ENCODE data around the gene CCSER1. TPM values are rescaled to one million over a fixed set of nuclear protein-coding genes. Genes with fewer than 3 reads are reported as not detected.

The CCSER1 gene
- total RNA-seq, 1 donor, result 0.43 TPM

DNA sequence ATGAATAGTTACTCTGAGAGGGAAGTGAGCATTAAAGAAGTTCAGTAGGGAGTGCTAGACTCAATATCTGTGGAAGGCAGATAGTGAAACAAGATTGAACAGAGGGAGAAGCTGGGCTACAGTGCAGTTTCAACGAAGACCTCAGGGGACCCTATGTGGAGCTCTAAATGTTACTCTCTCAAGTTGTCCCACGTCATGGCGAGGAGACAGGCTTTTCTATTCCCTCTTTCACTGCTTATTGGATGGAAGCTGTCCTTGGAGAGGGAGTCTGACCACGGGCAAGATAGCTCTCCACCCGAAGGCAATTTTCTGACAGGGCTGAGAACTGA is 42.3 kb upstream of the CCSER1 start:
- no peak overlapping the region for H3K4me3 ChIP-seq (ENCODE audit: low read depth, low read length)
- TF ChIP-seq, protein P1, sequence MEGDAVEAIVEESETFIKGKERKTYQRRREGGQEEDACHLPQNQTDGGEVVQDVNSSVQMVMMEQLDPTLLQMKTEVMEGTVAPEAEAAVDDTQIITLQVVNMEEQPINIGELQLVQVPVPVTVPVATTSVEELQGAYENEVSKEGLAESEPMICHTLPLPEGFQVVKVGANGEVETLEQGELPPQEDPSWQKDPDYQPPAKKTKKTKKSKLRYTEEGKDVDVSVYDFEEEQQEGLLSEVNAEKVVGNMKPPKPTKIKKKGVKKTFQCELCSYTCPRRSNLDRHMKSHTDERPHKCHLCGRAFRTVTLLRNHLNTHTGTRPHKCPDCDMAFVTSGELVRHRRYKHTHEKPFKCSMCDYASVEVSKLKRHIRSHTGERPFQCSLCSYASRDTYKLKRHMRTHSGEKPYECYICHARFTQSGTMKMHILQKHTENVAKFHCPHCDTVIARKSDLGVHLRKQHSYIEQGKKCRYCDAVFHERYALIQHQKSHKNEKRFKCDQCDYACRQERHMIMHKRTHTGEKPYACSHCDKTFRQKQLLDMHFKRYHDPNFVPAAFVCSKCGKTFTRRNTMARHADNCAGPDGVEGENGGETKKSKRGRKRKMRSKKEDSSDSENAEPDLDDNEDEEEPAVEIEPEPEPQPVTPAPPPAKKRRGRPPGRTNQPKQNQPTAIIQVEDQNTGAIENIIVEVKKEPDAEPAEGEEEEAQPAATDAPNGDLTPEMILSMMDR (IDR thresholded peaks at IDR 0.05; ENCODE audit: insufficient read depth, low read depth, low read length), result no peak
- DNase-seq (ENCODE audit: low read depth), result no peak

DNA sequence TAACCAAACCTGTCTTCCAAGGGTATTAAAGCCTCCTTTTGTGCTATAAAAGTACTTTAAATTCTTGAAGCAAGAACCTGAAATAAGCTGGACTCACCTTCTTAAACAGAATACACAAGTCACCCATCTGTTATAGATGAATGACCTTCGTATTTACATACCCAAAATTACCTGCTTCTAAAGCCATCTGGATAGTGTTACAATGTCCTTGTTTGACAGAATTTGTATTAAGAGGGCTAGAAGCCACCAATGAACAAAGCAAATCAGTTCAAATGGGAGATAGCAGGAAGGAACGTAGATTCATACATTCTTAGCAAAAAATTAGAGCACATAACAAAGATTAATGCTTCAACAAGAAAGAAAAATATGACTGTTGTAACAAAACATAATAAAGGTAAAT is 33.7 kb upstream of the CCSER1 start:
- no peak for DNase-seq (ENCODE audit: low read depth)
- no peak overlapping the region for H3K4me3 ChIP-seq (ENCODE audit: low read depth, low read length)
- TF ChIP-seq, protein P1 (IDR thresholded peaks at IDR 0.05; ENCODE audit: insufficient read depth, low read depth, low read length), result no peak

DNA sequence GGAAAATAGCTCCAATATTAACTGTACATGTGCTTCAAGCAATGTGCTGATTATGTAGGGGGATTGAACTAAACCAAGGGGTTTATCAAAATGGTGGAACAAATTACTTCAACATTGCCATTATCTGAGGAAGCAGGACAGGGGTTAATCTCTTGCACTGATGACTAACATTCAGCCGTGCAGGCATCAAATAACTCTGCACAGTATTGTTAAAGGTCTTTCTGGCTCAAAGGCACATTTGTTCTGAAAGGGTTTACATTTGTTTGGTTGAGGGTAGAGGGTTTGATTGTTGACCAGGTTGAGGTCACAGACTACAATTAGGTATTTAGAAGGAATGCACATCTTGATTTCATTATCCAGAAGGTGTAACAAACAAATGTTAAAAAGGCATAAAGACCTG is 32.2 kb upstream of the CCSER1 start:
- no peak for DNase-seq (ENCODE audit: low read depth)
- no peak overlapping the region for H3K4me3 ChIP-seq (ENCODE audit: low read depth, low read length)
- TF ChIP-seq, protein P1 (IDR thresholded peaks at IDR 0.05; ENCODE audit: insufficient read depth, low read depth, low read length), result no peak

DNA sequence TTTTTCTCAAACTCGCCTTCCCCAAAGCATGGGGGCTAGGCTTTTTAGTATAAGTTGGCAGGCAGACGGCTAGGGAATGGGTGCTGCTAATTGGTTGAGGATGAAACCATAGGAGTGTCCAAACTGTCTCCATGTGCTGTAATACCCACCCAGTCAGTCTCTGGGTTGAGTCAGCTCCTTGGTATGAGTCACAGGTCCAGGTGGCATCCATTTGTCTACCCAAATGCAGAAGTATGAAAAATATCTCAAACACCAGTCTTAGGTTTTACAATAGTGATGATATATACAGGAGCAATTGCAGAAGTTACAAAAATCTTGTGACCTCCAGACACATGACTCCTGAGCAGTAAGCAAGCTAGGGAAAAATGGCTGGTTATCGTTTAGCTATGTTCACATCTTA is 27.4 kb upstream of the CCSER1 start:
- no peak overlapping the region for H3K4me3 ChIP-seq (ENCODE audit: low read depth, low read length)
- DNase-seq (ENCODE audit: low read depth), result no peak
- TF ChIP-seq, protein P1 (IDR thresholded peaks at IDR 0.05; ENCODE audit: insufficient read depth, low read depth, low read length), result no peak

DNA sequence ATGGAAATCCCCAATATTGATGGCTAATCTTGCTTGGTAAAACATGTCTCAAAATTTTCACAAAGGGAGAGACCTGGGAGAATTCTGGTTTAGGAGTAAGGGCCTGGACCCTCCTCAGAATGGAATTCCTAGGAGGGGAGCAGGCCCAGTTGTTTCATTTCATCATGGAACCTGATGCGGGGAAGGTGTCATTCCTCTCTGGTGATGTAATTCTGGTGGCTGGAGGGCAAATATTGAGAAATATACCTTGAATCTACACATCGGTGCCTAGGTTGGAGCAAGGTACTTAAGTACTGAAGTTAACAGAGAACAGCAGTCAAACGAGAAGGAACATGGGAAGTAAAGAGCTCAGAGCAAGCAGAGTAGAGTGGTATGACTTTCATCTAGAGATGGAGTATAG is 23.2 kb upstream of the CCSER1 start:
- TF ChIP-seq, protein P1 (IDR thresholded peaks at IDR 0.05; ENCODE audit: insufficient read depth, low read depth, low read length), result no peak
- no peak overlapping the region for H3K4me3 ChIP-seq (ENCODE audit: low read depth, low read length)
- no peak for DNase-seq (ENCODE audit: low read depth)

DNA sequence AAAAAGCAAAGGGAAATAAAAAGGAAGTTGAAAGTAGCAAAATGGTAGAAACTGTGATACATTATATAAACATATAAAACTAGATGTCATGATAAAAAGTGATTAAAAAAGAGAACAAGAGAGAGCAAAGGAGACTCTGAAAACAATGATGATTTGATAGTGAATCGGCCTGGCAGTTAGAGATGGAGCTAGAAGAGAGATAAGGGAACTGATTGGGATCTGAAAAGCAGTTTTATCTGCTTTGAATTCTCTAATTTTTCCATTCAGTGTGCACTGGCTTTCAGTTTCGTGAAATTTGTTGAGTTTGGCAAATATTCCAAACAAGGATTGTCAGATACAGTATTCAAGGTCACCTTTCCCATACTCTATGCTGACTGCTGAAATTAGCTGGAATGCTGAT is 21.9 kb upstream of the CCSER1 start:
- no peak for DNase-seq (ENCODE audit: low read depth)
- no peak overlapping the region for H3K4me3 ChIP-seq (ENCODE audit: low read depth, low read length)
- TF ChIP-seq, protein P1 (IDR thresholded peaks at IDR 0.05; ENCODE audit: insufficient read depth, low read depth, low read length), result no peak

DNA sequence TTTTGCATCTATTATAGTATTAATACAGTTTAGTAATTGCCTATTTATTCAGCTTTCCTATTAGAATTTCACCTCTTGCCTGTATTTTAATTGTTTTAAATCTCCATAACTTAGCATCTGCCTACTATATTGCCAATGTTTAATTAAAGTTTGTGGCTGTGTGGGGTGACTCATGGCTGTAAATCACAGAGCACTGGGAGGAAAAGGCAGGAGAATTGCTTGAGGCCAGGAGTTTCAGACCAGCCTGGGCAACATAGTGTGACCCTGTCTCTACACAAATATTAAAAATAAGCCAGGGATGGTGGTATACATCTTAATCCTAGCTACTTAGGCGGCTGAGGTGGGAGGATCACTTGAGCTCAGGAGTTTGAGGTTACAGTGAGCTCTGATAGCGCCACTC is 14.5 kb upstream of the CCSER1 start:
- no peak overlapping the region for H3K4me3 ChIP-seq (ENCODE audit: low read depth, low read length)
- TF ChIP-seq, protein P1 (IDR thresholded peaks at IDR 0.05; ENCODE audit: insufficient read depth, low read depth, low read length), result no peak
- no peak for DNase-seq (ENCODE audit: low read depth)

All from fibroblast of villous mesenchyme (primary cell).